22Rv1 (cell line): ENCODE data around the gene BICC1.

ENCODE experiments used
- ZFX ChIP-seq: fragments of 450-650 bp; IDR thresholded peaks from 2 replicates; pipeline ENCODE4 v1.6.1; 2017; ENCODE audit warnings: antibody characterized with exemption, borderline replicate concordance
- TF ChIP-seq, protein P1 (sequence below): fragments of 450-650 bp; IDR thresholded peaks from 2 replicates; pipeline ENCODE4 v1.5.1; 2017; ENCODE audit warnings: mild to moderate bottlenecking

DNA sequence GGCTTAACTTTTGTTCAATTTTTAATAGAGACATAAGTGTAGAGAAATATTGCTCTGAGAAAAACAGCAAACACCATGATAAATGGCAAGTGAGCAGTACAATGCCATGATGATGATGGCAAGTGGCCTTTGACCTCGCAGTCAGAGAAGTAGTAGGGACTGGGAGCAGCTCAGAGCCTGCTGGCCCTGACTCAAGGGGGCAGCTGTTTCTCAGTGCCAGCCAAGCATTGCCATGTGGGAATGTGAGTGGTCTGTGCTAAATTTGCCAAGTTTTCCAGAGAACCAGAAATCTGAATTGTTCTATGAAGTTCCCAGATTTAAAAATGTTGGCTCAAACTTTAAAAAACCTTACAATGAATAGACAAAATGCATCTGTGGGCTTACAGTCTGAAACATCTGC lies 187.9 kb downstream of the BICC1 start:
- TF ChIP-seq, protein P1, sequence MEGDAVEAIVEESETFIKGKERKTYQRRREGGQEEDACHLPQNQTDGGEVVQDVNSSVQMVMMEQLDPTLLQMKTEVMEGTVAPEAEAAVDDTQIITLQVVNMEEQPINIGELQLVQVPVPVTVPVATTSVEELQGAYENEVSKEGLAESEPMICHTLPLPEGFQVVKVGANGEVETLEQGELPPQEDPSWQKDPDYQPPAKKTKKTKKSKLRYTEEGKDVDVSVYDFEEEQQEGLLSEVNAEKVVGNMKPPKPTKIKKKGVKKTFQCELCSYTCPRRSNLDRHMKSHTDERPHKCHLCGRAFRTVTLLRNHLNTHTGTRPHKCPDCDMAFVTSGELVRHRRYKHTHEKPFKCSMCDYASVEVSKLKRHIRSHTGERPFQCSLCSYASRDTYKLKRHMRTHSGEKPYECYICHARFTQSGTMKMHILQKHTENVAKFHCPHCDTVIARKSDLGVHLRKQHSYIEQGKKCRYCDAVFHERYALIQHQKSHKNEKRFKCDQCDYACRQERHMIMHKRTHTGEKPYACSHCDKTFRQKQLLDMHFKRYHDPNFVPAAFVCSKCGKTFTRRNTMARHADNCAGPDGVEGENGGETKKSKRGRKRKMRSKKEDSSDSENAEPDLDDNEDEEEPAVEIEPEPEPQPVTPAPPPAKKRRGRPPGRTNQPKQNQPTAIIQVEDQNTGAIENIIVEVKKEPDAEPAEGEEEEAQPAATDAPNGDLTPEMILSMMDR, result no peak
- TF ChIP-seq ZFX, result no peak
